PC-9 (cell line): ENCODE data around the gene PHEX. TPM values are rescaled to one million over a fixed set of nuclear protein-coding genes. Genes with fewer than 3 reads are reported as not detected.
A peak's percentile ranks its signal among the peaks of the same experiment; 100 is the strongest.

Experiments
- BruUV-seq: library from RNA; stranded (reverse); fragments of 400-500 nt; replicated peaks from 2 replicates; lab custom pipeline; 2021; lab: Mats Ljungman, UMichigan
- CTCF ChIA-PET: fragments of 300-600 bp; sonication (Branson Sonifier 250); formaldehyde crosslinking; loops from one replicate; lab custom pipeline; 2022; ENCODE audit warnings: antibody characterized with exemption; lab: Charles Lee
- POLR2A ChIA-PET: fragments of 300-600 bp; sonication (Branson Sonifier 250); formaldehyde crosslinking; loops from one replicate; lab custom pipeline; 2022; ENCODE audit warnings: antibody characterized with exemption; ENCODE audit not compliant: unreplicated experiment; lab: Charles Lee
- DNase-seq, 2 experiments: peaks; one replicate each; pipeline versions ENCODE4 v3.0.0 to v3.0.0-alpha.2; 2015 to 2022; ENCODE audit warnings: mixed read lengths in 1 of 2
- H2AFZ ChIP-seq: fragments of 200-600 bp; sonication (generic); 2 replicates; pipeline ENCODE4 v1.8.1; 2017; ENCODE audit warnings: antibody characterized with exemption
- H3F3A ChIP-seq: fragments of 200-600 bp; sonication (generic); 2 replicates; pipeline ENCODE4 v1.8.1; 2017; ENCODE audit warnings: antibody characterized with exemption, mild to moderate bottlenecking, low read depth; ENCODE audit not compliant: insufficient read depth
- H3K27ac ChIP-seq: fragments of 200-600 bp; sonication (generic); 2 replicates; pipeline ENCODE4 v1.6.1; 2016; ENCODE audit warnings: mixed run types
- H3K27me3 ChIP-seq: fragments of 200-600 bp; sonication (generic); 2 replicates; pipeline ENCODE4 v1.6.1; 2016; ENCODE audit warnings: low read depth, mixed run types; ENCODE audit not compliant: insufficient read depth
- H3K36me3 ChIP-seq: fragments of 200-600 bp; sonication (generic); 2 replicates; pipeline ENCODE4 v1.6.1; 2016; ENCODE audit warnings: low read depth, mixed run types
- H3K4me1 ChIP-seq: fragments of 200-600 bp; sonication (generic); replicated peaks from 2 replicates; pipeline ENCODE4 v1.6.1; 2016; ENCODE audit warnings: mixed run types; ENCODE audit not compliant: insufficient read depth
- H3K4me2 ChIP-seq: fragments of 200-600 bp; sonication (generic); 2 replicates; pipeline ENCODE4 v1.6.1; 2017; ENCODE audit warnings: mixed run types
- H3K4me3 ChIP-seq: fragments of 200-600 bp; sonication (generic); 2 replicates; pipeline ENCODE4 v1.6.1; 2016; ENCODE audit warnings: mixed run types
- H3K79me2 ChIP-seq: fragments of 200-600 bp; sonication (generic); 2 replicates; pipeline ENCODE4 v1.6.1; 2017; ENCODE audit warnings: low read depth, mixed run types
- H3K9me2 ChIP-seq: fragments of 200-600 bp; sonication (generic); 2 replicates; pipeline ENCODE4 v1.8.1; 2017; ENCODE audit warnings: mild to moderate bottlenecking; ENCODE audit not compliant: insufficient read depth
- H3K9me3 ChIP-seq: fragments of 200-600 bp; sonication (generic); 2 replicates; pipeline ENCODE4 v1.8.1; 2016; ENCODE audit warnings: low read depth; ENCODE audit not compliant: insufficient read depth
- H4K20me1 ChIP-seq: fragments of 200-600 bp; sonication (generic); 2 replicates; pipeline ENCODE4 v1.8.1; 2017; ENCODE audit not compliant: insufficient read depth
- CTCF ChIP-seq: fragments of 200-600 bp; sonication (generic); conservative IDR thresholded peaks from 2 replicates; pipeline ENCODE4 v1.6.1; 2017; ENCODE audit warnings: mixed run types, antibody characterized with exemption, mild to moderate bottlenecking, moderate library complexity
- EZH2 ChIP-seq: fragments of 200-600 bp; sonication (generic); IDR thresholded peaks from 2 replicates; pipeline ENCODE4 v1.8.0; 2017; ENCODE audit warnings: antibody characterized with exemption, low read depth
- intact Hi-C: fragments of 100-400 bp; cut with micrococcal nuclease; formaldehyde crosslinking; loops from one replicate; pipeline ENCODE4 v1.10.0; 2022; ENCODE audit not compliant: unreplicated experiment
- total RNA-seq: library from RNA; stranded (reverse); gene quantifications from 2 replicates; pipeline ENCODE4 v1.2.3, GENCODE V29; 2021

The PHEX gene
- total RNA-seq, 1 experiment from 2014 or later = 3.5 TPM

DNA sequence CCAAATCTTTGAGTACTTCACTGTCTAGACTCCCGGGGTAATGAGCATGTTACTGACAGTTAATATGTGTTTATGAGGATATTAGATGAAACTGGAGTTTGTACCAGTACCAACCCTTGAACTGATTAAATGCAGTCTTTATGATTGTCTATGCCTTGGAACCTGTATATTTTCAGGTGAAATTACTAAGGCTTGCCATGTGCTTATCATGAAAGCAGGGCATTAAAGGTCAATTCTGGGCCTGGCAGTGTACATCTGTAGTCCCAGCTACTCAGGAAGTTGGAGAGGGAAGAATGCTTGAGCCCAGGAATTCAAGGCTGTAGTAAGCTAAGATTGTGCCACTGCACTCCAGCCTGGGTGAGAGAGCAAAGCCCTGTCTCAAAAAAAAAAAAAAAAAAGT, 27.6 kb downstream of the PHEX start:
- no peaks in the 10 kb centered on the region for H3K79me2 ChIP-seq
- TF ChIP-seq CTCF = no peak
- no peak for TF ChIP-seq EZH2
- 0 out of 2 replicates have a peak overlapping the region, but pooled peaks have one; percentile 8 for H2AFZ ChIP-seq
- H3K4me2 ChIP-seq = peak overlapping the region; percentile 65
- H3K4me1 ChIP-seq = peaks cover 42% of the 10 kb centered on the region
- H3K27me3 ChIP-seq = no peaks in the 10 kb centered on the region
- 0 out of 2 replicates have a peak overlapping the region, but pooled peaks have one; percentile 6 for H3K4me3 ChIP-seq
- intact Hi-C loops = loop anchor here (1.0 to 5.0 kb wide), 4 partner anchors 14 to 132 kb away; no protein-coding TSS in a partner anchor
- POLR2A ChIA-PET = interaction anchor here (0.6 kb wide), 1 partner anchor 64 kb away, joined by 3 read pairs; no protein-coding TSS in a partner anchor
- no peaks in the 10 kb centered on the region for H4K20me1 ChIP-seq
- peaks cover 38% of the 10 kb centered on the region for H3F3A ChIP-seq
- peak overlapping the region; percentile 99 for H3K27ac ChIP-seq
- no peaks in the 10 kb centered on the region for H3K9me3 ChIP-seq
- H3K9me2 ChIP-seq = no peaks in the 10 kb centered on the region
- BruUV-seq = no TSS peak
- CTCF ChIA-PET = interaction anchor here (0.6 kb wide), 1 partner anchor 982 kb away, joined by 4 read pairs; no protein-coding TSS in a partner anchor
- DNase-seq = peak in 1 of 2 experiments; percentile 38
- no peaks in the 10 kb centered on the region for H3K36me3 ChIP-seq

DNA sequence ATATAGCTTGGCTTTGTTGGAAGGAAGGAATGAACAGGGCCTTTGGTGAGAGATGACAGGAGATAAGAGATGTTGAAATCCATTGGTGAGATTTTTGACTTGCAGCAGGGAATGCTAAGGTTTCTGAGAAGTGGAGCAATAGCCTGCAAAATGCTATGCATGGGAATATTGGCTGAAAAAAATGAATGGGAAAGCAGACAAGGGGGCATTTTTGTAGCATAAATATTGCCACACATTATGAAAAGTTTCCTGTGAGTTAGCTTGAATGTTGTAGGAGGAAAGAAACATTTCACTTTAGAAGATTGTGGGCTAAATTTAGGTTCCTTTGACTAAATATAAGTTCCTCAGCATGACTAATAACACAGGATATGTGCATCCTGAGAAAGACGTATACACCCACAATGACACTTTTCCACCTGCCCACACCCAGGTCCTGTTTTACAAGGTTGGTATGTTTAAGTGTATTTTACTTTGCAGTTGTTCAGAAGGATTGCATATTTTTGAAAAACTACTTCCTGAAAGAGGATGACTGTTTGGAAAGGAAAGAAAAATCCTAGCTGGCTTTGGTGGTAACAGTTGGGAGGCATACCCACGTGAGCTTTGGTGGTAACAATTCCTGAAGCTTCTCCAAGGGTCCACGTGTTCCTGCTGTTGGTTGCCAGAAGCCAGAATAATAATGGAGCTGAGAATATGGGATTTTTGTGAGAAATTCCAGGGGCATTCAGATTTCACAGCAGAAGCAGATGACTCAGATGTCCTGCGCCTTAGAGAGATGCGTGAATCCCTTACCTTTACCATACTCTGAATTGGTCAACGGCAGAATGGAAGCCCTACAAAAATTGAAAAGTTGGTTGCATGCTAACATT, 28.5 kb downstream of the PHEX start:
- H3K27ac ChIP-seq = peak overlapping the region; percentile 99
- intact Hi-C loops = loop anchor here (1.0 to 5.0 kb wide), 4 partner anchors 13 to 133 kb away; no protein-coding TSS in a partner anchor
- DNase-seq = peak; percentile 40 to 95
- H3F3A ChIP-seq = peaks cover 38% of the 10 kb centered on the region
- peak overlapping the region; percentile 18; the same call in 1 of the 2 replicates for H3K4me3 ChIP-seq
- H3K4me2 ChIP-seq = peak overlapping the region; percentile 65
- H3K4me1 ChIP-seq = peaks cover 42% of the 10 kb centered on the region
- H4K20me1 ChIP-seq = no peaks in the 10 kb centered on the region
- H3K79me2 ChIP-seq = no peaks in the 10 kb centered on the region
- H3K36me3 ChIP-seq = no peaks in the 10 kb centered on the region
- H2AFZ ChIP-seq = peak overlapping the region; percentile 68
- no peaks in the 10 kb centered on the region for H3K27me3 ChIP-seq
- TF ChIP-seq CTCF (no peak), EZH2 (no peak)
- H3K9me3 ChIP-seq = no peaks in the 10 kb centered on the region
- TSS peak; percentile 84 for BruUV-seq
- H3K9me2 ChIP-seq = no peaks in the 10 kb centered on the region
- ChIA-PET CTCF (interaction anchor here (0.6 kb wide), 1 partner anchor 1607 kb away, joined by 3 read pairs; the partner anchor contains the start of gene PRDX4), POLR2A (interaction anchor here (0.6 kb wide), 2 partner anchors 65 to 88 kb away, joined by 3 read pairs; no protein-coding TSS in a partner anchor)

GRCh38 chrX:22063284-22063683, 31.2 kb downstream of the PHEX start:
- ChIA-PET POLR2A (no interaction called here), CTCF (no interaction called here)
- Histone ChIP-seq H3K27me3 (no peaks in the 10 kb centered on the region), H3K9me3 (no peaks in the 10 kb centered on the region; the same call in 1 of the 2 replicates), H4K20me1 (no peaks in the 10 kb centered on the region), H3K4me2 (no peak overlapping the region), H3F3A (peaks cover 38% of the 10 kb centered on the region), H3K36me3 (no peaks in the 10 kb centered on the region), H3K27ac (0 out of 2 replicates have a peak overlapping the region, but pooled peaks have one; percentile 16), H3K4me3 (no peak overlapping the region), H3K9me2 (no peaks in the 10 kb centered on the region), H3K79me2 (no peaks in the 10 kb centered on the region), H3K4me1 (peaks cover 43% of the 10 kb centered on the region), H2AFZ (no peak overlapping the region)
- no TSS peak for BruUV-seq
- intact Hi-C loops = loop anchor here (5.0 kb wide), 1 partner anchor 136 kb away; no protein-coding TSS in a partner anchor
- DNase-seq = no peak
- TF ChIP-seq EZH2 (no peak), CTCF (no peak)
